HG02870 (cell line): ENCODE results near the gene CYLC1.

Source experiments
- ATAC-seq: cut with Tn5 transposase; IDR thresholded peaks from one replicate; pipeline ENCODE4 v1.9.1; 2021; ENCODE audit warnings: mild to moderate bottlenecking, moderate library complexity; ENCODE audit not compliant: unreplicated experiment

The CYLC1 gene, protein sequence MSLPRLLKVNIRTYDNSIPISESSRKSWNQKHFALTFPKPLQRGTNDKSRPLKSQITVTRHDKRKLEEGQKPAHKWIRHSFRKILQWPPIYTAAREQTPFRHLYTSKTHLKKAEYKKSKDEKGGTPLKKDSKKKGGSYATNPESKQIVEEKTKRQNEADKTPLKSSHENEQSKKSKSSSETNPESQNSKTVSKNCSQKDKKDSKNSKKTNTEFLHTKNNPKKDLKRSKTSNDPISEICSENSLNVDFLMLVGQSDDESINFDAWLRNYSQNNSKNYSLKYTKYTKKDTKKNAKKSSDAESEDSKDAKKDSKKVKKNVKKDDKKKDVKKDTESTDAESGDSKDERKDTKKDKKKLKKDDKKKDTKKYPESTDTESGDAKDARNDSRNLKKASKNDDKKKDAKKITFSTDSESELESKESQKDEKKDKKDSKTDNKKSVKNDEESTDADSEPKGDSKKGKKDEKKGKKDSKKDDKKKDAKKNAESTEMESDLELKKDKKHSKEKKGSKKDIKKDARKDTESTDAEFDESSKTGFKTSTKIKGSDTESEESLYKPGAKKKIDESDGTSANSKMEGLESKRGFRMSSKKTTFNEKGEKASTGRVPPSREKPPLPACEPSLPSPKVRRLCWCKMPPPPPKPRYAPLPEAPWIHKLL

DNA sequence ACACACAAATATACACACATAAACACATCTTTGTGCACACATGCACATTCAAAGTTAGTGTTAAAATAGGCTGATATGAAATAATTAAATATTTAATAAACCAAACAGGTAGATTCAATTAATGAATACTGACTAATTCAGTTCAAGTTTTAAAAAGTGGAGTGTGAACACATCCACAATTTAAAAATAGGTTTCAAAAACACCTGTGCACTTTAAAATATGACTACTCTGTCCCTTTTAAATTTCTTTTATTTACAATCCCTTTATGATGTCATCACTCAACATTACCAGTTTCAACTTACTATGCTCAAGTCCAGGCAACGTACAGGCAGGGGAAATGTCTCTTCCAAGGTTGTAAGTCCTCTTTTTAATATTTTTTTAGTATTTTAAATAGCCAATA lies at the start of gene CYLC1:
TSS of gene CYLC1 (plus strand) at position 301 of the 400 bp plus-strand sequence. CDS start at position 338, 37 bp downstream.
- ATAC-seq, result no peak

DNA sequence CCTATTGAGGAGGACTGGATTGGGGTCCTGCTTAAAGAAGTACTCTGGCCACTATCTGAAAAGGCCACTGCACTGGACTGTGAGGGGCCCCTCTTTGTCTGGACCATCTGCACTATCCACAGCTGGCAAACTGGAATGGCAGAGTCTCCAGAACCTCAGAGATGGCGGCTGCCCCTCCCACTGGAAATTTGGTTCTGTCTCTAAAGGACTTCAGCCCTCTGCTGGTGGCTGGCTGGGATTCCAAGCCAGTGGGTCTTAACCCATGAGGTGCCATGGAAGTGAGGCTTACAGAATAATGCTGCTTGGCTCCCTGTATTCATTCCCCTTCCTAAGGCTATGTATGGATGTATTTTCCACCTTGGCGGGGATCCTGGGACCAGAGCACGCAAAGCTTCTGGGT lies 41.6 kb upstream of the CYLC1 start:
- ATAC-seq, result no peak

DNA sequence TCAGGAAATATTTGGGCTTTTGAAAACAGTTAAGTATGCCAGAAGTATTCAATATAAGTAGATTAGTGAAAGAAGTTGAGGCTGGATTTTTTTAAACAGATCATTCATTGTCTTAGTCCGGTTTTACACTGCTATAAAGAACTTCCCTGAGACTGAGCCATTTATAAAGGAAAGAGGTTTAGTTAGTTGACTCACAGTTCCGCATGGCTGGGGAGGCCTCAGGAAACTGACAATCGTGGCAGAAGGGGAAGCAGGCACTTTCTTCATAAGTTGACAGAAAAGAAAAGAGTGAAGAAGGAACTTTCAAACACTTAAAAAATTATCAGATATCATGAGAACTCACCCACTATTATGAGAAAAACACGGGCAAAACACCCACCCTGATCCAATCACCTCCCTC lies 31.1 kb upstream of the CYLC1 start:
- ATAC-seq, result no peak

DNA sequence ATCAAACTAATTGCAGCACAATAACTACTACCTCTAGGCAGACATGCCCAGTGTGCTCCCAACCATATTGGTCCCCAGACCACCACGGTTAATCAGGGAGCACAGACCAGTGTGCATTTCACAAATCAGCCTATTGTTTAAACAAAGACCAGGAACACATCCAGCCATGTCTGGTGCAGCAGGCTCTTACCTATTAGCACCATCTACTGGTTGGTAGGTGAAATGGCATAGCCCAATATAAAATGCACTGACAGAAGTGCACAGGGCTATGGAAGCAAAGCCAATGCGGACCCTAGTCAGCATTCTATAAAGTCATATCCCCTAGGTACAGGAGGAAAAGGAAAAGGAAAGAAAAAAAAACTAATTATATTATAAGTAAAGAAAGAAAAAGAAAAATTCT lies 15.5 kb upstream of the CYLC1 start:
- peak; percentile 100 for ATAC-seq

DNA sequence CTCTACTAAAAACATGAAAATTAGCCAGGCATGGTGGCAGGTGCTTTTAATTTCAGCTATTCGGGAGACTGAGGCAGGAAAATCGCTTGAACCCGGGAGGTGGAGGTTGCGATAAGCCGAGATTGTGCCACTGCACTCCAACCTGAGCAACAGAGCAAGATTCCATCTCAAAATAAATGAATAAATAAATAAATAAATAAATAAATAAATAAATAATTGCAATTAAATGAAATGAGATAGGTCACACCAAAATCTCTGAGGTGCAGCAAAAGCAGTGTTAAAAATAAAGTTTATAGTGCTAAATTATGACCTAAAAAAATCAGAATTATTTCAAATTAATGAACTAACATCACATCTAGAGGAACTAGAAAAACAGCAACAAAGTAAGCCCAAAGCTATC lies 13.6 kb upstream of the CYLC1 start:
- ATAC-seq, result no peak

DNA sequence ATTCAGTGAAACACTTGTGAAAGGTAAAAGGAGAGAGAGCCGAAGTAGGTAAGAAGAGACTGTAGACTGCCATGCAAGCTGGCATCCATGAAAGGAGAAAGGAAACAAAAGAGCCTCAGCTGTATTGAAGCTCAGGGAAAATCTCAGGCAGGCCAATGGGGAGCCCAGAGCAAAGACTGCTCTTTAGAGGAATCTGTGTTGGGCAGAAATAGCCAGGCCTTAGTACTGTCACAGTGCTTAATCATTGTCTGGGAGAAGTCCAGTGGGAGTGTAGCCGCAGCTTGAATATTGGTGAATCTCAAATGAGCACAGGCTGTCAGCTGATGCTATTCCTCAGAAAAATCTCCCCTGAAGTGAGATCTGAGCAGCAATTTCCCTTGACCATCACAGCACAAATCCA lies 27.6 kb downstream of the CYLC1 start:
- ATAC-seq, result no peak

DNA sequence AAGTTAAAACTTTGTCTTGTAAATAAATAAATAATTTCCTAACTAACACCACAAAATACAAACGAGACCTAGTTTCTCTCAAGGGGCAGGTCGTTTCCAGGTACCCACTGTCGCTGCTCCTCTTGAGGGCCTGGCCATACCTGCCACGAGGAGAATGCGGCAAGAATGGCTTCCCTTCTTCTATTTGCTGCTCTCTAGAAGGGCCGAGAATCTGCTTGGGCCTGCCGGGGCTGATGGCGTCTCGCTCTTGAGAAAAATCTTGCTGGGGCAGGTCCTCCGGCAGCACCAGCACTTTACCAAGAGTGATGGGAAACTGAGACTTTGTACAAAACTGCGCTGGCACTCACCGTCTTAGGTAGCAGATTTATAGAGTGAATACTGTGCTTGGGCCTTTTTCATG lies 31.5 kb downstream of the CYLC1 start:
- ATAC-seq, result no peak

DNA sequence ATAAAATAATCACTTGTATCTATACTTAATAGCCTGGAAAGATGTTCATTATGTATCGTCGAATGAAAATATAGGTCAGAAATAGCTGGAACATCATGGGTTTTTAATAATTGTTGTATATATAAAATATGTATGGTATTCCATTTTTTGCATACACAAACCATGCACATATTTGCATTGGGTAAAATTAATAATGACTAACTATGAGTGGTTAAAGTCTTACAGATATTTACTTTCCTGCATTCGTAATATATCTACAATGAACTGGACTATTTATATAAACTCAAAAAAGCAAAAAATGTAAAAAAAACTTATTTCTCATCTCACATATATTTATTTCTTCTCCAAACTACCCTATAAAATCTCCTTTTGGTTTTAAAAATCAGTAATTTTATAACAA lies 46.0 kb downstream of the CYLC1 start:
- ATAC-seq, result no peak

DNA sequence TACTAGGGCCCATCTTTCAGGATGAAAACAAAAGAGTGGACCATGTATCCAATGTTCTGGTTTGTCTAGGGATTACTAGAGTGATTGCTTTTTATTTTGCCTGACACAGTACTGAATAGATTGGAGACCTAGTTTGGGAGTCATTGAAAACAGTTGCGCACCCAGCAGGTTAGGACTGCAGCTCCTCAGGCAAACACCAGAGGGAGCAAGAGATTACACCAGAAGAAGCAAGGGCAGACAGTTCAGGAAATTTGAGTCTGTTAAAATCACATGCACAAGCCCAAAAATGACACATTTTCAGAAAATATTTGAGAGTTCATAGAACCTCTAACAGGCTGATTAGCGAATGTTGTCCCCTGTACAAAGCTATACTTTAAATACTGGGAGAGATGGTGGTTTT lies 55.6 kb downstream of the CYLC1 start:
- ATAC-seq, result no peak

DNA sequence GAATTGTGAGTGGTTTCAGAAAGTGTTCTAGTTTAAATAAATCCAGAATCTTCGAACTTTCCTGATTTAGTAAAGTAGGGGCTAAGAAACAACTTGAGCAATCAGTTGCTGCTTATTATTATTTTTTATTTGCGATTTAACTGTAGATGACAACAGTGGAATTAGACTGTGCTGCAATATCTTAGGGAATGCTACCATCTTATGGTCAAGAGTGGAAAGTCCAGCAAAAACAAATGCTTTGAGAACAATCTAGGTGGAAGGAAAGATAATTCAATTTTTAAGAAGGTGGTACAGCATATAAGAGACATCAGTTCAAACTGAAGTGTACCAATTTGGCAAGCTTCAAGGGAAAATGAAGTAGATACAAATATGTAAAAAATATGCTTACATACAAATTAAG lies 73.3 kb downstream of the CYLC1 start:
- no peak for ATAC-seq
